HFFc6 (cell line): ENCODE results near the gene XRN2. TPM values are rescaled to one million over a fixed set of nuclear protein-coding genes. Genes with fewer than 3 reads are reported as not detected.
A peak's percentile ranks its signal among the peaks of the same experiment; 100 is the strongest.

Source experiments
- DNase-seq: peaks from one replicate; pipeline ENCODE4 v3.0.0-alpha.2; 2018
- H3K27ac Mint-ChIP-seq: 2 replicates; pipeline ENCODE4 v1.8.0; 2020; ENCODE audit warnings: mild to moderate bottlenecking, mixed read lengths
- H3K27me3 Mint-ChIP-seq: 2 replicates; pipeline ENCODE4 v1.8.0; 2021; ENCODE audit warnings: mild to moderate bottlenecking, moderate library complexity, mixed read lengths; ENCODE audit not compliant: insufficient read depth
- H3K36me3 Mint-ChIP-seq: 2 replicates; pipeline ENCODE4 v1.8.0; 2021; ENCODE audit warnings: low read depth, mixed read lengths
- H3K4me1 Mint-ChIP-seq: 2 replicates; pipeline ENCODE4 v1.8.0; 2020; ENCODE audit warnings: low read depth, mixed read lengths
- H3K4me3 Mint-ChIP-seq: 2 replicates; pipeline ENCODE4 v1.8.0; 2020; ENCODE audit warnings: mild to moderate bottlenecking, moderate library complexity, mixed read lengths
- H3K9me3 Mint-ChIP-seq: 2 replicates; pipeline ENCODE4 v1.8.0; 2020; ENCODE audit warnings: mild to moderate bottlenecking, mixed read lengths
- total RNA-seq, 6 experiments: library from RNA; stranded (reverse); fragmentation: NEBNext Ultra II Directional; extraction: Animal tissue kit (Norgen Biotek cat#: 25700); gene quantifications; 2 replicates in 1 of 6; 3 replicates in 5 of 6; pipeline ENCODE4 v1.2.3, GENCODE V29; 2021
- TF ChIP-seq, protein P1 (sequence below): fragments of 200-600 bp; sonication (generic); IDR thresholded peaks from 2 replicates; pipeline ENCODE4 v1.5.0; 2021; ENCODE audit warnings: antibody characterized with exemption, mild to moderate bottlenecking

XRN2 gene
- total RNA-seq, 6 experiments from 2014 or later = 53.3 to 66.1 (median 60.3) TPM

- Mint-ChIP-seq H3K4me3 (0 out of 2 replicates have a peak overlapping the region, but pooled peaks have one; percentile 23), H3K27ac (peak overlapping the region; percentile 77)
Observed at GRCh38 chr20:21437248-21437647, 134.1 kb downstream of the XRN2 start.

DNA sequence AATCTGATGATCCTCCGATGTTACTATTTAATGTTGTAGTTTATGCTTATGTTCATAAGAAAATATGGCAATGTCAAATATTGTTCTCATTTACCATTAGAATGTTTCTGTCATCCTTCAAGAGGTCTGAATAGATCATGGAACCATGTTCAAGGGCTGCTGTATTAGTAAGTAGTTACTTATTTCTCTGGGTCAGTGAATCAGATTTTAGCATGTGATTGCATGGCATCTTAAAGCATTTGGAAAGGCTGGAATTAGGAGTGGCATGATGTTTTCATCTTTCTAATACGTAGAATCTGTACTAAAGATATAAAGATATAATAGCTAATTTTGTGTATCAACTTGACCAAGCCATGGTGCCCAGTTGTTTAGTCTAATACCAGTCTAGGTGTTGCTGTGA, 134.7 kb downstream of the XRN2 start:
- no peak for DNase-seq
- no peaks in the 10 kb centered on the region for H3K9me3 Mint-ChIP-seq
- TF ChIP-seq, protein P1, sequence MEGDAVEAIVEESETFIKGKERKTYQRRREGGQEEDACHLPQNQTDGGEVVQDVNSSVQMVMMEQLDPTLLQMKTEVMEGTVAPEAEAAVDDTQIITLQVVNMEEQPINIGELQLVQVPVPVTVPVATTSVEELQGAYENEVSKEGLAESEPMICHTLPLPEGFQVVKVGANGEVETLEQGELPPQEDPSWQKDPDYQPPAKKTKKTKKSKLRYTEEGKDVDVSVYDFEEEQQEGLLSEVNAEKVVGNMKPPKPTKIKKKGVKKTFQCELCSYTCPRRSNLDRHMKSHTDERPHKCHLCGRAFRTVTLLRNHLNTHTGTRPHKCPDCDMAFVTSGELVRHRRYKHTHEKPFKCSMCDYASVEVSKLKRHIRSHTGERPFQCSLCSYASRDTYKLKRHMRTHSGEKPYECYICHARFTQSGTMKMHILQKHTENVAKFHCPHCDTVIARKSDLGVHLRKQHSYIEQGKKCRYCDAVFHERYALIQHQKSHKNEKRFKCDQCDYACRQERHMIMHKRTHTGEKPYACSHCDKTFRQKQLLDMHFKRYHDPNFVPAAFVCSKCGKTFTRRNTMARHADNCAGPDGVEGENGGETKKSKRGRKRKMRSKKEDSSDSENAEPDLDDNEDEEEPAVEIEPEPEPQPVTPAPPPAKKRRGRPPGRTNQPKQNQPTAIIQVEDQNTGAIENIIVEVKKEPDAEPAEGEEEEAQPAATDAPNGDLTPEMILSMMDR = no peak
- peaks cover 4% of the 10 kb centered on the region for H3K27me3 Mint-ChIP-seq
- no peak overlapping the region for H3K4me3 Mint-ChIP-seq
- peaks cover 47% of the 10 kb centered on the region for H3K4me1 Mint-ChIP-seq
- H3K27ac Mint-ChIP-seq = no peak overlapping the region
- no peaks in the 10 kb centered on the region for H3K36me3 Mint-ChIP-seq

More at GRCh38 chr20:21437248-21437647, 134.1 kb downstream of the XRN2 start:
- Mint-ChIP-seq H3K4me1 (peaks cover 53% of the 10 kb centered on the region), H3K9me3 (no peaks in the 10 kb centered on the region), H3K27me3 (peaks cover 4% of the 10 kb centered on the region), H3K36me3 (no peaks in the 10 kb centered on the region)
- DNase-seq = no peak
- TF ChIP-seq, protein P1 = no peak

Other genes starting within 250 kb of the XRN2 start
- not detected for gene LINC00237, start 197.0 kb upstream of the XRN2 start, total RNA-seq
- 10 to 100 TPM; 11.5 to 18.8 (median 14.0) TPM for gene KIZ, start 177.2 kb upstream of the XRN2 start, total RNA-seq
- not detected for gene NKX2-4, start 94.2 kb downstream of the XRN2 start, total RNA-seq
- under 1 TPM in 4 of 6 experiments, not detected in 2; 0.32 to 0.63 (median 0.44) TPM for gene NKX2-2, start 210.7 kb downstream of the XRN2 start, total RNA-seq